A204.1 (cell line): Measurements from ENCODE around the gene CRB1.

Experiments used
- FAIRE-seq: peaks from 2 replicates; lab custom pipeline; 2012; peaks lifted over from hg19 to GRCh38; lab: Jason Lieb, UNC

Gene CRB1

DNA sequence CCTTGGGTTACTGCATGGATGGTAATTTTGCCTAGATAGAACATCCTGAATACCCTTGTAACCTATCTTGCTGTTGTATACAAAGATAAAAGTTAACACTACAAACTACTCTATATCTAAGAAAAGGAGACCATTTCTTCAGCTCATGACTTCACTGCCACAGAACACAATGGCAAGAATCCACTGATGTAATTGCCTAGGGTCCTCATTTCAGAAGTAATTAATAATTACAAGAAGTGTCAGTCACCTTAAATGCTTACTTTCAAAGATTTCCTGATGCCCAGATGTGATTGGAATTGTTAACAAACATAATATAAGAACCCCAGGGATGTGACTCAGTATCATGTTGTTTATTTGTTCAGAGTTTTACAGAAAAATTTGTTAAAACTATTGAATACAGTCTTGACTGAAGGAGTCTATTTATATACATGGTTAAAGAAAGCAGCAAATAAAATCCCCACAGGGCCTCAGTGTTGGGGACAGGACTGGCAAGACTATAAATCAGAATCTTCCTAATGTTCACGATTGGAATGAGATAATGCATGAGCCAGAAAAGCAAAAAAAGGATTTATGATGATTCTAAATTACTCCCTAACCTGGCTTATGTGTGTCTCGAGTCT, 83.9 kb downstream of the CRB1 start:
- no peak for FAIRE-seq

- FAIRE-seq = no peak
Observed at GRCh38 chr1:197355248-197355995, 87.4 kb downstream of the CRB1 start.

GRCh38 chr1:197356723-197357533, 88.9 kb downstream of the CRB1 start:
- peak; percentile 61 for FAIRE-seq

GRCh38 chr1:197358959-197359358, 90.9 kb downstream of the CRB1 start:
- no peak for FAIRE-seq

DNA sequence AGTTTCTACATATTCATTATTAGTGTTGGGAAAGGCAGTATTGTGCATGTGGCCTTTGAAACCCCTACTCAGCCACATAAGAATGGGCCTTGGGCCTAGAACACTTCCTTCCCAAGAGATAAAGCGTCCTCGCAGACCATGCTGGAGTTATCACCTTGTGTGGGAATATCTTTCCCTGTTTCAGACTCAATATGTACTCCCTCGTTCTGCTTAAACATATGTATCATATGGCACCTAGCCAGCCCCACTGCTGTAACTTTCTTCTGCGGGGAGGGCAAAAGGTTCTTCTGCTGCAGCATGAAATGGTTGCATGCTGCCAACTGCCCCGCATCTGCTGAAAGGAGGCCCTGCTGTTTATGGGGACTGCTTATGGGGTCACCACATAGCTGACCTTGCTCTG, 92.0 kb downstream of the CRB1 start:
- no peak for FAIRE-seq

DNA sequence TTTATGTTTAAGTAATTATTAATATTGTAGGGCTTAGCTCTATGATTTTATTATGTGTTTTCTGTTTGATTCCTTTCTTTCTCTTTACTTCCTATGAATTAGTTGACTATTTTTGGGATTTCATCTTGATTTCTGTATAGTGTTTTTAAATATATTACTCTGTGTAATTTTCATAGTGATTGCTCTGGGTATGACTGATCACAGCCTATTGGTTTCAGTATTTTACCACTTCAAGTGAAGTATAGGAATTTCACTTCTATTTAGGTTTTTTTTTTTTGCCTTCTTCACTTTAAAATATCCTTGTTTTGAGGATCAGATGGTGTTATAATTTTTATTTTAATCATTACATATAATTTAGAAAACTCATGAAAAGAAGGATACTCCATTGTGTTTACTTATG, 94.8 kb downstream of the CRB1 start:
- FAIRE-seq = no peak

GRCh38 chr1:197363855-197364254, 95.8 kb downstream of the CRB1 start:
- FAIRE-seq = no peak

DNA sequence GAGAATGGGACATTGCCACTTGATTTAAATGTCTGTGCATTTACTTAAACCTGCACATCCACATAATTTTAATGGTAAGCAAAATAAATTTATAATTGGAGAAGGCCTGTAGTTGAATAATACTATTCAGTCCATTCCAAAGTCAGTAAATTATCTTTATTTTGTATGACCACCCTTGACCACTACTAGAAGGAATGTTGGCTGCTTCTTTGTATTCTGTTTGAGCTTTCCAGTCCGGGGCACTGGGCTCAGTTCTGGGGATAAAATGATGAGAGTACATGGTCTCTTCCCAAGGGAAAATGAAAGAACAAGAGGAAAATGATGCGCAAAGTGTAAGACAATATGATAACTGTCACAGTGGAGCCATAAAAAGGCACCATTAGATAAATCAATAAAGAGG, 98.9 kb downstream of the CRB1 start:
- FAIRE-seq = no peak

DNA sequence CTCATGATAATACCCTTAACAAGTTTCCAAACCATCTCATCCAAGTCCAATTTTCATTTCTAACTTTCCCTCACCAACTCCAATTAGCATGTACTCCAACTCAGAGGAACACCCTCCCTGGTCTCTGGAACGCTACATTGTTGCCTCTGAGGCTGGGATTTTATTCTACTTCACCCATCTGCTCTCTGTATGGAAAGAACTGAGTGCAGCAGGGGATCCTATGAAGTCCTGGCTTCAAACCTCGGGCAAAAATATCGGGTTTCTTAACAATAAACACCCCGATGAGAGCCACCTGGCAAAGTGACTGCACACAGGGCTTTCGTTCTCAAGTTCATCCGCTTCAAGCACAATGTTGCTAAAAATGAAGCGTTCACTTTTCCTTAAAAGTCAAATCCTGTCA, 99.6 kb downstream of the CRB1 start:
- no peak for FAIRE-seq

- FAIRE-seq = no peak
Observed at GRCh38 chr1:197374428-197374827, 106.4 kb downstream of the CRB1 start.

DNA sequence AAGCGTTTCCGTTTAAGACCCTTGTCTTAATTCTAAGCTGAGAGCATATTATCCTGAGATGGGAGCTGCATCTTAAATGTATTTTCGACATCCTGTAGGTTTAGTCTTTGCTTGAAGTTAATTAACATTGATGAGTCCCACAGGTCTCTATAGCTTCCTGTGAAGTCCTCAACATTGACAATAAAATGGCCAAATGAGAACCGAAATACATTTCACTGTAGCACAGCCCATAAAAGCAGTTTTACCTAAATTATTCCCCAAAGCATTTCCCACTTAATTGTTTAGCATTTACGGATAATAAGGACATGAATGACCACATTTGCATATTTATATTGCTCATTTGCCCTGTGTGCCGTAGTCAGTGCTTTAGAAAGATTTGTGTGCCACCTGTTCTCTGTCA, 116.4 kb downstream of the CRB1 start:
- FAIRE-seq = no peak

GRCh38 chr1:197388801-197389200, 120.7 kb downstream of the CRB1 start:
- FAIRE-seq = no peak

GRCh38 chr1:197390856-197391255, 122.8 kb downstream of the CRB1 start:
- no peak for FAIRE-seq

DNA sequence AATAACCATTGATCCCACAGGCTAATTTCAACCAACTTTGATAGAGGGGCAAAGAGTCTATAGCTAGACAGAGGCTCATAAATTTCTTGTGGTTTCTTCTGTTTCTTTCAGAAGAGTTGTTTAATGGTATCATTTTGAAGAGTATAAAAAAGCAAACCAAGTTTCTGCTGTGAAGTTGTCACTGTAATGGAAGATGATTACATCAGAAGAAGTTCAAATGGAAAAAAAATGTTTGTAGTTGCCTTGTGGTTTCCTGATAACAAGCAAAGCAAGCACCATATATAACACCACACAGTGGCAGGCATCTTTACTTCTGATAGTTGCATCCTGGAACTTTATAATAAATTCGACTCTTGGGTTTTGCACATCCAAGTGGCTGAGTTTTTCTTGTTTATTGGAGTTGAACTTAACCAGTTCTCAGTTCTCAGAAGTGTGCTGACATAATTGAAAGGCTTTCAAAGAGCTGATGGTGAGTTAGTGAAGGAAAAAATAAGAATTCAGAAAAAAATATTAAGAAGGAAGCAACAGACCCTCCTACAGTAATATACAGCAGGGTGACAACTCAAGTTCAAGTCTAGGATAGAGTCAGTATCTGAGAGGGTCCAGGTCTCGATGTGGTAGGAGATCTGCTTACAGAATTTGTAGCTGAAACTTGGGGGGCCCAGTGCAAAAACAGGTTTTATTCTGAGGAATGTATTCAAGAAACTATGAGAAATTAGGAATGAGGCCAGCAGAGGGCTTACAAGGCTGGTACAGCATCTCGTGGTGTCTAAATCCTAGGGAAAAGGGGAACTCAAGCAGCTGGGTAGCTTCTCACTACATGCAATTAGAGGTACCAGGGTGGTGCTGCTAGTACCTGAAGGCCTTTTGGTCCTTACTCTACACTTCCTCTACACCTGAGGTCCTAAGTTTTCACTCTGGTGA, 123.5 kb downstream of the CRB1 start:
- no peak for FAIRE-seq

- FAIRE-seq = no peak
Observed at GRCh38 chr1:197392541-197392940, 124.5 kb downstream of the CRB1 start.

- FAIRE-seq = no peak
Observed at GRCh38 chr1:197393105-197393504, 125.1 kb downstream of the CRB1 start.

- no peak for FAIRE-seq
Observed at GRCh38 chr1:197393772-197394171, 125.7 kb downstream of the CRB1 start.

DNA sequence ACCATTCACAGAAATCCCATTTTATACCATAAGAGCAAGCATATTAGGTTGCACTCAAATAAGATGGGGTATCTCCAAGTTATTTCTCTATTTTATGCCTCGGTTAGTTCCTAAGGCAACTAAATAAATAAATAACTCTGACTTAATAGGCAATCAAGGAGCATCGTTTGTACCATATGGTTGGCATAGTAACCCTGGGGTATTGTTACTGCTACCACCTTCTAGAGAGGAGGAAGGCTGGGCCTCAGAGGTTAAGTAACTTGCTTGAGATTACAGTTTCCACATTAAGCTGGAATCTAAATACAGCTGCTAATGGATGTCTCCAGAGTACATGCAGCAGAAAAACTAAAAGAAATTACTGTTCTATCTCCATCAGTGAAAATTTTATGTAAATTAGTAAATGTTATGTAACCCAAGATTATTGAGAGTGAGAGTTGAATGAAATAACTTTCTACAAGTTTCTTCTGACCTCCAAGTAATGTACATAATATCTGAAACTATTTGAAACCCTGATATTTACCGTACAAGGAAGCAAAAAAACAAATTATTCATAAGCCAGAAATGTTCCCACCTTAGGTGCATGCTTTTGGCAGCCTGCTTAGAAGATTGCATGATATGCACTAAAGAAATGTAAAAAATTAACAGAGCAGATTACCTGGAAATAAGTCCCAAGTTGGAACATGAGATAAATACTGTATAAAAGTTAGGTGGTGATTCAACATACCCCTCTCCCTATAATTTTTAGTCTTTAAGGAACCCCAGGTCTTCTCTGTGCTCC, 127.0 kb downstream of the CRB1 start:
- no peak for FAIRE-seq

DNA sequence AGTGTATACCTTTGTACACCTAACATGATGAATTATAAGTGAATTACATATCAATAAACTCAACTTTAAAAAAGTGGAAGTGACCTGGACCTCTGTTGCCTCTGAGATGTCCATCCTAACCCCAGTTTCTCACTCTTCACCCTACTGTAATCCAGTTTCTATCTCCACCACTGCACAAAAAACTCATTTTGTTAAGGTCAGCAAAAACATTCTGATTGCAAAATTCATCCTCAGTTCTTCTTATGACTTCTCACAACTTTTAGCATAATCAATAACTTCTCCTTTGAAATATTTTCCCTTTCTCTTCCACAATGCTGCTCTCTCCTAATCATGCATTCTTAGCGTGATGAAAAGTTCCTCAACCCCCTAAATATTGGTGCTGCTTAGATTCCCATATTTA, 129.8 kb downstream of the CRB1 start:
- FAIRE-seq = no peak

DNA sequence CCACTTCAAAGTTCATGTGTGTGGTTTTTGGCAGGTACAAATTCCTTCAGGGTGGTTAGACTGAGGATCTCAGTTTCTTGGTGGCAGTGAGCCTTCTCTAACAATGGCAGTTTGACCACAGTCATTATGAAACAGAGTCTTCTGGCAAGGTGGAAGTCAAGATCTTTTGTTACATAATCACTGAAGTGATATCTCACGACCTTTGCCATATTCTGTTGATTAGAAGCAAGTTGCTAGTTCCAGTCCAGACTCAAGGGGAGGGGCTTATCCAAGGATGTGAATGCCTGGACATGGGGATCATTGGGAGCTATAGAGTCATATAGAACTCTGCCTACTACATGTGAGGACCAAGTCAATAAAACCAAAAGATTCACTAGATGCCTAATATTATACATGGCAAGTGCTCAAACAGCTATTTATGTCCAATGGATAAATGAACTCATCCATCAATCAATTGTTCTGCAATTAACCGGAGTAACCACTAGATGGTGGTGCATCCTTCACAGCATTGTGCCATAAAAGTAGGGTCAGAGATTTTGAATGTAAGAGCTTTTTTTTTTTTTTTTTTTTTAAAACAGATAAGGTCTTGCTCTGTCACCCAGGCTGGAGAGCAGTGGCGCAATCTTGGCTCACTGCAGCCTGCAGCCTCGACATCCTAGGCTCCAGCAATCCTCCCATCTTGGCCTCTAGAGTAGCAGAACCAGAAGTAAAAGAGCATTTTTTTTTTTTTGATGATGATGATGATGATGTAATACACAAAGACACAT, 131.9 kb downstream of the CRB1 start:
- FAIRE-seq = peak; percentile 37

GRCh38 chr1:197400522-197400902, 132.5 kb downstream of the CRB1 start:
- no peak for FAIRE-seq
